ENCODE measurements around the gene TMEM273. TPM values are rescaled to one million over a fixed set of nuclear protein-coding genes. Genes with fewer than 3 reads are reported as not detected.
"Not testable (repeated sequence)": the region's sequence is repeated elsewhere in the genome, so short reads cannot be mapped to it uniquely, and the experiment has no call there.

The TMEM273 gene
- total RNA-seq, 2 donors from 2014 or later = 11.3 to 39.6 TPM

- not testable (repeated sequence) for DNase-seq; H3K27me3 Mint-ChIP-seq; H3K36me3 Mint-ChIP-seq (ENCODE audit: low read depth); H3K4me3 Mint-ChIP-seq; ATAC-seq; H3K9me3 ChIP-seq (ENCODE audit: control insufficient read depth, low read length, poor library complexity, severe bottlenecking)
- peaks cover 17% of the 10 kb centered on the region for H3K4me1 Mint-ChIP-seq
- peak overlapping the region; percentile 80 for H3K27ac Mint-ChIP-seq
Observed at GRCh38 chr10:49195864-49196263, 7.7 kb upstream of the TMEM273 start.

- DNase-seq (no peak), ATAC-seq (peak; percentile 50)
Observed at GRCh38 chr10:49194212-49194920, 6.2 kb upstream of the TMEM273 start.

DNA sequence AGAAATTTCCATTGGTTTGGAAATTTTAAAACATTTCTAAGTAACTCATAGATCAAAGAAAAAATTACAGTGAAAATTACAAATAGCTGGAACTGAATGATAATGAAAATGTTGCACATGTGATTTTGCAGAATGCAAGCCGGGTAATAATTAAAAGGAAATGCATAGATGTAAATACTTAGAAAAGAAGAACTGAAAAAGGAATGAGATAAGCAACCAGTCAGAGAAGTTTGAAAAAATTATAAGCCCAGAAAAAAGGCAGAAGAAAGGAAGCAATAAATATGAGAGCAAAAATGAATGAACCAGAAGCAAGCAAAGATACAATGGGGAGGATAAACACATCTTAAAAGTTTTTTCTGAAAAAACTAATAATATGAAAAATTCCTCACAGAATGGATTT is 3.2 kb upstream of the TMEM273 start:
- no peak overlapping the region for H3K4me3 Mint-ChIP-seq
- no peaks in the 10 kb centered on the region for H3K27me3 Mint-ChIP-seq
- H3K27ac Mint-ChIP-seq = peak overlapping the region; percentile 97
- DNase-seq (no peak), ATAC-seq (no peak)
- peaks cover 6% of the 10 kb centered on the region for H3K36me3 Mint-ChIP-seq (ENCODE audit: low read depth)
- peaks cover 51% of the 10 kb centered on the region for H3K4me1 Mint-ChIP-seq
- H3K9me3 ChIP-seq (ENCODE audit: control insufficient read depth, low read length, poor library complexity, severe bottlenecking) = no peaks in the 10 kb centered on the region

More at GRCh38 chr10:49194212-49194920, 6.2 kb upstream of the TMEM273 start:
- Mint-ChIP-seq H3K36me3 (ENCODE audit: low read depth) (peaks cover 2% of the 10 kb centered on the region), H3K4me1 (peaks cover 27% of the 10 kb centered on the region), H3K4me3 (peak overlapping the region; percentile 67), H3K27ac (peak overlapping the region; percentile 80), H3K27me3 (peaks cover 6% of the 10 kb centered on the region)
- no peaks in the 10 kb centered on the region for H3K9me3 ChIP-seq (ENCODE audit: control insufficient read depth, low read length, poor library complexity, severe bottlenecking)

DNA sequence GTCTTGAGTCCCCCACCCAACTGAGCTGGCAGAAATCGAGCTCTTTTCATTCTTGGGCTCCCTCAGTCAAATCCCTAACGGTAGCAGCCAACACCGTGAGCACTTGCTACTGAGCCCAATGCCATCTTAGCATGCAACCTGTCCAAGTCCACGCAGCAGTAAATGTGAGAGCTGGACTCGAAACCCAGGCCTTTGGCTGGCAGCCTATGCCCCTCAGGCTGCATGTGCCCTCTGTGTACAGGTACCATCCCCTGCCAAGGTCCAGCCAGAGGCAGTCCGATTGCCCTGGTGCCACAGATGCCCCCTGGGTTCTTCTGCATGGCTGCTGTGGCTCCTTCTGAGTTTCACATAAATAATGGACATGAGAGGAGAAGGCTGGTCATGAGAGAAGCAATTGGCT is 1.2 kb upstream of the TMEM273 start:
- DNase-seq = no peak
- Mint-ChIP-seq H3K36me3 (ENCODE audit: low read depth) (peaks cover 4% of the 10 kb centered on the region), H3K4me1 (peaks cover 60% of the 10 kb centered on the region), H3K27ac (peak overlapping the region; percentile 97), H3K27me3 (no peaks in the 10 kb centered on the region), H3K4me3 (peak overlapping the region; percentile 83)
- no peaks in the 10 kb centered on the region for H3K9me3 ChIP-seq (ENCODE audit: control insufficient read depth, low read length, poor library complexity, severe bottlenecking)
- no peak for ATAC-seq

- Mint-ChIP-seq H3K4me1 (peaks cover 63% of the 10 kb centered on the region), H3K27ac (peak overlapping the region; percentile 97), H3K27me3 (no peaks in the 10 kb centered on the region), H3K36me3 (ENCODE audit: low read depth) (peaks cover 4% of the 10 kb centered on the region), H3K4me3 (peak overlapping the region; percentile 94)
- no peak for DNase-seq
- H3K9me3 ChIP-seq (ENCODE audit: control insufficient read depth, low read length, poor library complexity, severe bottlenecking) = no peaks in the 10 kb centered on the region
- no peak for ATAC-seq
Observed at GRCh38 chr10:49187044-49187484, 1.1 kb downstream of the TMEM273 start.

GRCh38 chr10:49186613-49187012 is 1.6 kb downstream of the TMEM273 start:
- H3K27ac Mint-ChIP-seq = peak overlapping the region; percentile 97
- ATAC-seq (peak; percentile 14), DNase-seq (no peak)
- no peaks in the 10 kb centered on the region for H3K27me3 Mint-ChIP-seq
- peaks cover 65% of the 10 kb centered on the region for H3K4me1 Mint-ChIP-seq
- H3K9me3 ChIP-seq (ENCODE audit: control insufficient read depth, low read length, poor library complexity, severe bottlenecking) = no peaks in the 10 kb centered on the region
- H3K36me3 Mint-ChIP-seq (ENCODE audit: low read depth) = peaks cover 4% of the 10 kb centered on the region
- peak overlapping the region; percentile 94 for H3K4me3 Mint-ChIP-seq

- DNase-seq (no peak), ATAC-seq (no peak)
- Mint-ChIP-seq H3K36me3 (ENCODE audit: low read depth) (peaks cover 4% of the 10 kb centered on the region), H3K4me1 (peaks cover 67% of the 10 kb centered on the region), H3K27me3 (no peaks in the 10 kb centered on the region), H3K4me3 (peak overlapping the region; percentile 82), H3K27ac (peak overlapping the region; percentile 97)
- H3K9me3 ChIP-seq (ENCODE audit: control insufficient read depth, low read length, poor library complexity, severe bottlenecking) = no peaks in the 10 kb centered on the region
Observed at GRCh38 chr10:49185213-49185612, 3.0 kb downstream of the TMEM273 start.

- Mint-ChIP-seq H3K36me3 (ENCODE audit: low read depth) (peaks cover 4% of the 10 kb centered on the region), H3K4me1 (peaks cover 65% of the 10 kb centered on the region), H3K27me3 (no peaks in the 10 kb centered on the region), H3K27ac (peak overlapping the region; percentile 97), H3K4me3 (peak overlapping the region; percentile 87)
- H3K9me3 ChIP-seq (ENCODE audit: control insufficient read depth, low read length, poor library complexity, severe bottlenecking) = no peaks in the 10 kb centered on the region
- ATAC-seq (peak; percentile 42), DNase-seq (no peak)
Observed at GRCh38 chr10:49184642-49185111, 3.5 kb downstream of the TMEM273 start.

GRCh38 chr10:49183596-49184542 is 4.3 kb downstream of the TMEM273 start:
- ATAC-seq = peak; percentile 44
- Mint-ChIP-seq H3K27ac (peak overlapping the region; percentile 97), H3K36me3 (ENCODE audit: low read depth) (peaks cover 4% of the 10 kb centered on the region), H3K4me3 (peak overlapping the region; percentile 87), H3K4me1 (peaks cover 66% of the 10 kb centered on the region), H3K27me3 (no peaks in the 10 kb centered on the region)
- H3K9me3 ChIP-seq (ENCODE audit: control insufficient read depth, low read length, poor library complexity, severe bottlenecking) = no peaks in the 10 kb centered on the region
- DNase-seq = no peak

- ATAC-seq = no peak
- no peak for DNase-seq
- H3K27ac Mint-ChIP-seq = peak overlapping the region; percentile 97
- H3K4me1 Mint-ChIP-seq = peaks cover 64% of the 10 kb centered on the region
- H3K4me3 Mint-ChIP-seq = no peak overlapping the region
- peaks cover 4% of the 10 kb centered on the region for H3K36me3 Mint-ChIP-seq (ENCODE audit: low read depth)
- H3K9me3 ChIP-seq (ENCODE audit: control insufficient read depth, low read length, poor library complexity, severe bottlenecking) = no peaks in the 10 kb centered on the region
- no peaks in the 10 kb centered on the region for H3K27me3 Mint-ChIP-seq
Observed at GRCh38 chr10:49182776-49183175, 5.4 kb downstream of the TMEM273 start.

DNA sequence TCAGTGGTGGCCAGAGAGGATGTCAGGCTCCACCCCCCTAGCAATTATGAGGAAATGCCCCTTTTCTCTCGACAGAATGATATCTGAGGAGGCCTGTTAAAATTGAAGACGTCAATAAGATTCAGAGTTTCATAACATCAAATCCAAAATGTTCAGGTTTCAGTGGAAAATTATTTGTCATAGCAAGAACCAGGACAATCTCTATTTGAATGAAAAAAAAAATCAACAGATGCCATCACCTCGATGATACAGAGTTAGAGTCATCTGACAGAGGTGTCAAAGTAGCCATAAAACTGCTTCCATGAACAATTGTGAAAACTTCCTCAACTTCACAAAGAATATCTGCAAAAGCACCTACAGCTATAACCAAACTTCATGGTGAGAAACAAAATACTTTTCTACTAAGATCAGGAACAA is 7.7 kb downstream of the TMEM273 start:
- DNase-seq (no peak), ATAC-seq (no peak)
- Mint-ChIP-seq H3K27ac (peak overlapping the region; percentile 97), H3K27me3 (no peaks in the 10 kb centered on the region), H3K4me3 (peak overlapping the region; percentile 72), H3K36me3 (ENCODE audit: low read depth) (no peaks in the 10 kb centered on the region), H3K4me1 (peaks cover 64% of the 10 kb centered on the region)
- no peaks in the 10 kb centered on the region for H3K9me3 ChIP-seq (ENCODE audit: control insufficient read depth, low read length, poor library complexity, severe bottlenecking)

DNA sequence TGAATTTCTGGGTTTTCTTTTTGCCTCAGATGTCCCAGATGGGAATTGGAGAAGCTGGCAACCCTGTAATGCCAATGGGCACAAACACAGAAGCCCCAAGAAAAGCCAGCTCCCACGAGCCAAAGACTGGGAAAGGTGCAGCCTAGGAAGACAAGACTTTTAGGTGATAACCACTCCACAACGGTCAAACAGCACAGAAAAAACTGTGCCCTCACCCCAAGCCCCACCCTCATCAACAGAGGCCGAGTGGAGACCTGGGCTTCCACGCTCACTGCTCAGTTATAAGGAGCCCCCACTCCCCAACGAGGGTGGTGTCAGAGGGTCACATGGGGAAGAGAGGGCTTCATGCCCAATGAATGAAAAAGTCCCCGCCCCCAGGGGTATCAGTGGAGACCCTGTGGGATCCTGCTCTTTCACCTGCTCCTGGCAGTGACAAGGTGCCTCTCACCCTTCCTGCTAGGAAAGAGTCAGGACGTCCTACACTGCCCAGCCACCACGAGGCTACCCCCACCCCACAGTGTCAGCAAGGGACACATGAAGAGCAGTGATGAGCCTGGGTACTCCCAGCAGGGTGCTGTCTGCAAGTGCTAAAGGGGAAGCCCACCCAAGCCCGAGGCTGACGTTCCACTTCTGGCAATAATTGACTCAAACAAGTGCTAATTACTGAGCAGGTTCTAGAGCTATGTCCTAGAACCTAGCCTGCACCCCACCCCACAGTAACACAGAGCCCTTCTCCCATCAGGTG is 8.3 kb downstream of the TMEM273 start:
- peak overlapping the region; percentile 72 for H3K4me3 Mint-ChIP-seq
- H3K9me3 ChIP-seq (ENCODE audit: control insufficient read depth, low read length, poor library complexity, severe bottlenecking) = no peaks in the 10 kb centered on the region
- DNase-seq (no peak), ATAC-seq (no peak)
- peaks cover 64% of the 10 kb centered on the region for H3K4me1 Mint-ChIP-seq
- H3K27ac Mint-ChIP-seq = peak overlapping the region; percentile 97
- peaks cover 2% of the 10 kb centered on the region for H3K36me3 Mint-ChIP-seq (ENCODE audit: low read depth)
- no peaks in the 10 kb centered on the region for H3K27me3 Mint-ChIP-seq
